GM13977 (cell line): ENCODE data around the gene RAB11FIP3.

ENCODE experiments used
- DNase-seq: peaks from one replicate; pipeline ENCODE4 v3.0.0; 2012; ENCODE audit warnings: low spot score
- CTCF ChIP-seq: IDR thresholded peaks from 2 replicates; pipeline ENCODE4 v1.5.1; 2012; ENCODE audit warnings: mild to moderate bottlenecking, control low read depth; ENCODE audit not compliant: insufficient read depth; ENCODE audit errors: extremely low read depth, missing control alignments
- in situ Hi-C: fragments of 300-500 bp; cut with MboI; formaldehyde crosslinking; loops from one replicate; pipeline ENCODE4 v1.12.0; 2022; ENCODE audit warnings: low sequenced_read_pairs, low pct_unique_long_range_greater_than_20kb, mixed read lengths, inconsistent platforms; ENCODE audit not compliant: unreplicated experiment

The RAB11FIP3 gene

DNA sequence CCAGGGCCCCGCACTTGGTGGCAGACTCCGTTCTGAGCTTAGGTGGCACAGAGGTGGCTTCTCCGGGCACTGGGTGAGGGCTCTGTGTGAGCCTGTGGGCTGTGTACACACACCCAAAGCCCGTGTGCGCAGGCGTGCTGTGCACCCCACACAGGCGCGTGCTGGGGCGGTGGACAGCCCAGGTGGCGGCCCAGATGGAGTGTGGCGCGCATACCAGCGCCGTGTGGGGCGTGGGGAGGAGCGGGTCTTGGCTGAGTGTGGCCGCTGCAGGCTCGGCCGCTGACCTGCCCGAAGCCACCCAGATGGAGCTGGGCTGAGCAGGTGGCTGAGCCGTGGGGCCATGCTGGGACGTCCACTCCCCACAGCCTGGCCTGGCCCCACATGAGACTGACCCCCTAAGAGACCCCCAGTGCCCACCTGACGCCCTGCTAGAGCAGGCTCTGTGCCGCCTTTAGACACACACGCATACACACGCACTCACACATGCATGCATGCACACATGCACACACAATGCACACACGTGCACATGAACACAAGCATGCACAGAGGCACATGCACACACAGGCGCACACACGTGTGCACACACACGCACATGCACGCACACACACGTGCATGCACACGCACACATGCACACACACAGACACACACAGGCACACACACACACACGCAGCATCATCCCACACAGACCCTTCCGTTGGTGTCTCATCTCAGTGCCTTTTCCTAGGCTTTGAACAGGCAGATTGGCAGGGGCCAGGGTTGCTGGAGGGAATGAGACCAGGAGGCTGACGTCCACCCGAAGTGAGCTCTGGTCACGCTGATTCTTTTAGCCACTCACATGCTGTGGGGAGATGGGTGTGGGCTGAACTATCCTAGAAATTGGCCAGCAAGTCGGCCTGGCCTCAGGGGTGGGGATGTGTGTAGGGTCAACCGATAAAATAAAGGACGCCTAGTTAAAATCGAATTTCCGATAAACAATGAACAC, 136.8 kb downstream of the RAB11FIP3 start:
- in situ Hi-C loops: no loop called here
- DNase-seq: no peak
- no peak for TF ChIP-seq CTCF

DNA sequence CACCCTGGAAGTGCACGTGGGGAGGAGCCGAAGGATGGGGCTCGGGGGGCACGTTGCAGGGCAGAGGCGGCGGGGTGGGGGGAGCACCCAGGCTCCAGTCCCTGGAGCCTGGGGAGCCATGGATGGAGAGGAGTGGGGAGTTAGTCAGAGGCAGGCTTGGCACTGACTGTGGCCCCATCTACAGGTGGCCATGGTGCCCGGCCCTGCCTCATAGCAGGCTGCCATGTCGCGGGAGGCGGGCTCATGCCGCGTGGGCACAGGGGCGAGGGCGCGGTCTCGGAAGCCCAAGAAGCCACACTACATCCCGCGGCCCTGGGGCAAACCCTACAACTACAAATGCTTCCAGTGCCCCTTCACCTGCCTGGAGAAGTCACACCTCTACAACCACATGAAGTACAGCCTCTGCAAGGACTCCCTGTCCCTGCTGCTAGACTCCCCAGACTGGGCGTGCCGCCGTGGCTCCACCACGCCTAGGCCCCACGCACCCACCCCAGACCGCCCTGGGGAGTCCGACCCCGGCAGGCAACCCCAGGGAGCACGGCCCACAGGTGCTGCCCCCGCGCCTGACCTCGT, 137.7 kb downstream of the RAB11FIP3 start:
- in situ Hi-C loops: no loop called here
- DNase-seq: no peak
- TF ChIP-seq CTCF: no peak

DNA sequence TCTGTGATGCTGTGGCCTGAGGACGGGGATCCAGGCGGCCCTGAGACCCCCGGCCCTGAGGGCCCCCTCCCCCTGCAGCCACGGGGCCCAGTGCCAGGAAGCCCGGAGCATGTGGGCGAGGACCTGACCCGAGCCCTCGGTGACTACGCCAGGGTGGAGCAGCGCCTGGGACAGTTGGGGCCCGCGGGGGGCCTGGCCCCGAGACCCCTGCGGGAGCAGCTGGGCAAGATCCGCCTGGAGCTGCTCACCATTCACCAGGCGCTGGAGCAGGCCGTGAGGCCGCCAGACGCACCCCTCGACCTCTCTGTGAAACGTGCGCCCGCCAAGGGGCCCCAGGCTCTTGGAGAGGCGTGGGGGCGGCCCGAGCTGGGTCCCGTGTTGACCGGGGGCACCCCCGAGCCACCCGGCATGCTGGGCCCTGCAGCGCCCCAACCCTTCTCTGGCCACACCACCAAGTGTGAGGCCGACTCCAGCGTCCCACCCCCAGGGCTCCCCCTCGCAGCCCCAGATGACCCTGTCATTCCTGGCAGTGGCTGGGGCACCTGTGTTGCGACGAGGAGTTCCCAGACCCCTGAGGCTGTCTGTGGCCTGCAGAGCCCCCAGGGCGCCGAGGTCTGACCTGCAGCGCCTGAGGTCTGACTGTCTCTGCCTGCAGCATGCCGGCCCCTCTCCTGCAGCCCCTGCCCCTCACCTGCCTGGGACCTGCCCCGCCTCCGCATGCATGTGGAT, 139.4 kb downstream of the RAB11FIP3 start:
- in situ Hi-C loops: no loop called here
- no peak for DNase-seq
- no peak for TF ChIP-seq CTCF

- no peak for DNase-seq
- in situ Hi-C loops: no loop called here
- TF ChIP-seq CTCF: no peak
Measured at GRCh38 chr16:565419-566330, 140.2 kb downstream of the RAB11FIP3 start.

- TF ChIP-seq CTCF: no peak
- in situ Hi-C loops: no loop called here
- peak; percentile 95 for DNase-seq
Measured at GRCh38 chr16:566475-567372, 141.3 kb downstream of the RAB11FIP3 start, which contains the start of gene NHLRC4. Gene NHLRC4, plus strand, starts transcription at chr16:567005. Its CDS starts 1,043 bp downstream, at chr16:568048.
